ENCODE results near the gene RTRAF. TPM values are rescaled to one million over a fixed set of nuclear protein-coding genes. Genes with fewer than 3 reads are reported as not detected.

RTRAF gene
- polyA plus RNA-seq, 1 of the 3 experiments (the other 2 are of a cell fraction) = 43.6 TPM

GRCh38 chr14:52044791-52045522, 55.6 kb downstream of the RTRAF start:
- POLR2A ChIA-PET = no interaction called here
- CTCF ChIA-PET = interaction anchor here (0.9 to 4.8 kb wide), 8 partner anchors 12 to 87 kb away, joined by 3 to 45 read pairs (median 4); partner anchors contain the start of gene NID2
- DNase-seq = no peak
- Histone ChIP-seq H3K79me2 (ENCODE audit: insufficient read depth) (peaks cover 48% of the 10 kb centered on the region), H3K36me3 (replicated peaks in 1 of 2; ENCODE audit: control insufficient read depth in 1 of 2, insufficient read depth in 2 of 2, low read length in 1 of 2) (peaks cover 0 to 18% of the 10 kb centered on the region in 2 experiments), H3K4me2 (peak overlapping the region; percentile 28; the same call in 1 of the 2 replicates), H3K9me3 (no peaks in the 10 kb centered on the region), H3K9me2 (no peaks in the 10 kb centered on the region), H4K20me1 (ENCODE audit: insufficient read depth) (no peaks in the 10 kb centered on the region), H3K4me3 (ENCODE audit: low read depth in 2 of 2, low read length in 1 of 2) (no peak overlapping the region), H3K9ac (peak overlapping the region; percentile 40; the same call in 1 of the 2 replicates), H3F3A (replicated peaks; ENCODE audit: insufficient read depth) (peaks cover 9% of the 10 kb centered on the region), H2AFZ (ENCODE audit: low read depth) (no peak overlapping the region), H3K27ac (ENCODE audit: low read depth in 2 of 2, low read length in 1 of 2) (peak overlapping the region in 1 of 2 experiments; percentile 93; a peak in 3 of 4 replicates), H3K4me1 (ENCODE audit: control insufficient read depth in 1 of 2, insufficient read depth in 2 of 2, low read depth in 1 of 2, low read length in 1 of 2) (peaks cover 0 to 20% of the 10 kb centered on the region in 2 experiments; a peak in 3 of 4 replicates), H3K27me3 (ENCODE audit: insufficient read depth) (no peaks in the 10 kb centered on the region)
- WGBS (ENCODE audit: low lambda C conversion rate) = 52% methylated on average over 10 of the region's 11 CpGs
- no peak for TF ChIP-seq FOXJ3 (CRISPR knock-in tag; IDR thresholded peaks at IDR 0.05)
- no peak for TF ChIP-seq EZH2phosphoT487 (IDR thresholded peaks at IDR 0.05; ENCODE audit: borderline replicate concordance, low read depth)
- TF ChIP-seq, protein P1, sequence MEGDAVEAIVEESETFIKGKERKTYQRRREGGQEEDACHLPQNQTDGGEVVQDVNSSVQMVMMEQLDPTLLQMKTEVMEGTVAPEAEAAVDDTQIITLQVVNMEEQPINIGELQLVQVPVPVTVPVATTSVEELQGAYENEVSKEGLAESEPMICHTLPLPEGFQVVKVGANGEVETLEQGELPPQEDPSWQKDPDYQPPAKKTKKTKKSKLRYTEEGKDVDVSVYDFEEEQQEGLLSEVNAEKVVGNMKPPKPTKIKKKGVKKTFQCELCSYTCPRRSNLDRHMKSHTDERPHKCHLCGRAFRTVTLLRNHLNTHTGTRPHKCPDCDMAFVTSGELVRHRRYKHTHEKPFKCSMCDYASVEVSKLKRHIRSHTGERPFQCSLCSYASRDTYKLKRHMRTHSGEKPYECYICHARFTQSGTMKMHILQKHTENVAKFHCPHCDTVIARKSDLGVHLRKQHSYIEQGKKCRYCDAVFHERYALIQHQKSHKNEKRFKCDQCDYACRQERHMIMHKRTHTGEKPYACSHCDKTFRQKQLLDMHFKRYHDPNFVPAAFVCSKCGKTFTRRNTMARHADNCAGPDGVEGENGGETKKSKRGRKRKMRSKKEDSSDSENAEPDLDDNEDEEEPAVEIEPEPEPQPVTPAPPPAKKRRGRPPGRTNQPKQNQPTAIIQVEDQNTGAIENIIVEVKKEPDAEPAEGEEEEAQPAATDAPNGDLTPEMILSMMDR (IDR thresholded peaks at IDR 0.05) = no peak
- TF ChIP-seq GABPA (IDR thresholded peaks at IDR 0.05; ENCODE audit: low read depth) = no peak
- TF ChIP-seq MEF2A (IDR thresholded peaks at IDR 0.05; ENCODE audit: borderline replicate concordance, low read depth) = peak; percentile 97
- TF ChIP-seq, protein P2, sequence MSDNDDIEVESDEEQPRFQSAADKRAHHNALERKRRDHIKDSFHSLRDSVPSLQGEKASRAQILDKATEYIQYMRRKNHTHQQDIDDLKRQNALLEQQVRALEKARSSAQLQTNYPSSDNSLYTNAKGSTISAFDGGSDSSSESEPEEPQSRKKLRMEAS (IDR thresholded peaks at IDR 0.05; ENCODE audit: low read depth) = peak; percentile 28; the same call in 1 of the 2 replicates
- peak; percentile 74 for TF ChIP-seq FOSL2 (IDR thresholded peaks at IDR 0.05; ENCODE audit: borderline replicate concordance, low read depth)
- peak; percentile 53; the same call in 1 of the 2 replicates for TF ChIP-seq PBX3 (IDR thresholded peaks at IDR 0.05)
- no peak for TF ChIP-seq NRF1 (IDR thresholded peaks at IDR 0.05; ENCODE audit: low read depth, low read length)
- TF ChIP-seq, protein P3, sequence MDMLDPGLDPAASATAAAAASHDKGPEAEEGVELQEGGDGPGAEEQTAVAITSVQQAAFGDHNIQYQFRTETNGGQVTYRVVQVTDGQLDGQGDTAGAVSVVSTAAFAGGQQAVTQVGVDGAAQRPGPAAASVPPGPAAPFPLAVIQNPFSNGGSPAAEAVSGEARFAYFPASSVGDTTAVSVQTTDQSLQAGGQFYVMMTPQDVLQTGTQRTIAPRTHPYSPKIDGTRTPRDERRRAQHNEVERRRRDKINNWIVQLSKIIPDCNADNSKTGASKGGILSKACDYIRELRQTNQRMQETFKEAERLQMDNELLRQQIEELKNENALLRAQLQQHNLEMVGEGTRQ (IDR thresholded peaks at IDR 0.05; ENCODE audit: borderline replicate concordance, low read depth, low read length) = no peak
- no peak for TF ChIP-seq CHD2 (IDR thresholded peaks at IDR 0.05; ENCODE audit: low read length, partially characterized antibody)
- TF ChIP-seq JUND (IDR thresholded peaks at IDR 0.05) = peak; percentile 77
- no peak for TF ChIP-seq RXRA (IDR thresholded peaks at IDR 0.05; ENCODE audit: borderline replicate concordance, low read depth)
- TF ChIP-seq EP300 (IDR thresholded peaks at IDR 0.05; ENCODE audit: borderline replicate concordance in 1 of 2, low read depth in 1 of 2, low read length in 1 of 2) = peak in 1 of 2 experiments; percentile 81; a peak in 1 of 4 replicates
- TF ChIP-seq MXI1 (IDR thresholded peaks at IDR 0.05; ENCODE audit: low read depth, low read length) = no peak
- peak; percentile 71 for TF ChIP-seq TCF12 (IDR thresholded peaks at IDR 0.05)
- no peak for TF ChIP-seq REST (IDR thresholded peaks at IDR 0.05; ENCODE audit: low read depth, low read length)
- TF ChIP-seq, protein P4, sequence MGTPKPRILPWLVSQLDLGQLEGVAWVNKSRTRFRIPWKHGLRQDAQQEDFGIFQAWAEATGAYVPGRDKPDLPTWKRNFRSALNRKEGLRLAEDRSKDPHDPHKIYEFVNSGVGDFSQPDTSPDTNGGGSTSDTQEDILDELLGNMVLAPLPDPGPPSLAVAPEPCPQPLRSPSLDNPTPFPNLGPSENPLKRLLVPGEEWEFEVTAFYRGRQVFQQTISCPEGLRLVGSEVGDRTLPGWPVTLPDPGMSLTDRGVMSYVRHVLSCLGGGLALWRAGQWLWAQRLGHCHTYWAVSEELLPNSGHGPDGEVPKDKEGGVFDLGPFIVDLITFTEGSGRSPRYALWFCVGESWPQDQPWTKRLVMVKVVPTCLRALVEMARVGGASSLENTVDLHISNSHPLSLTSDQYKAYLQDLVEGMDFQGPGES (IDR thresholded peaks at IDR 0.05; ENCODE audit: low read depth, low read length) = no peak
- no peak for TF ChIP-seq TAF1 (IDR thresholded peaks at IDR 0.05; ENCODE audit: borderline replicate concordance, low read depth, low read length)
- TF ChIP-seq RAD21 (IDR thresholded peaks at IDR 0.05; ENCODE audit: low read length) = no peak
- no peak for TF ChIP-seq SIN3A (IDR thresholded peaks at IDR 0.05; ENCODE audit: borderline replicate concordance, low read depth, low read length)
- no peak for TF ChIP-seq FOXM1 (IDR thresholded peaks at IDR 0.05; ENCODE audit: low read depth)

Data from SK-N-SH (cell line).